B cell (primary cell): ENCODE results near the gene FLVCR1. TPM values are rescaled to one million over a fixed set of nuclear protein-coding genes. Genes with fewer than 3 reads are reported as not detected.

ENCODE experiments used
- ATAC-seq: fragments of 200-7000 bp; cut with Tn5 transposase; one replicate; pipeline ENCODE4 v1.10.0; 2021; ENCODE audit warnings: low read depth, mild to moderate bottlenecking, moderate number of reproducible peaks, moderate library complexity
- CTCF ChIA-PET: fragments of 350-600 bp; sonication (Branson Sonifier 250); formaldehyde crosslinking; loops from one replicate; lab custom pipeline; 2021; ENCODE audit warnings: antibody characterized with exemption, inconsistent platforms; lab: Charles Lee
- POLR2A ChIA-PET: fragments of 350-600 bp; sonication (Branson Sonifier 250); formaldehyde crosslinking; loops from one replicate; lab custom pipeline; 2021; ENCODE audit warnings: antibody characterized with exemption; lab: Charles Lee
- DNase-seq: peaks from one replicate; pipeline ENCODE4 v3.0.0; 2013
- H2AFZ ChIP-seq: 2 replicates; pipeline ENCODE4 v1.6.1; 2012; ENCODE audit warnings: mild to moderate bottlenecking, low read depth, low read length; ENCODE audit not compliant: insufficient read depth, poor library complexity, severe bottlenecking
- H3K27ac ChIP-seq, 2 donors: 1 replicate in 1 of 2; 2 replicates in 1 of 2; pipeline ENCODE4 v1.5.1; 2012 to 2013; ENCODE audit warnings: low read length in 2 of 2, mild to moderate bottlenecking in 2 of 2, moderate library complexity in 1 of 2
- H3K27me3 ChIP-seq, 4 experiments: fragments of 200-600 bp in 1 of 4; sonication (generic) in 1 of 4; replicated peaks in 1 of 4; 1 replicate in 2 of 4; 2 replicates in 2 of 4; pipeline versions ENCODE4 v1.6.1 to v1.7.0; 2013 to 2016; ENCODE audit warnings: low read length in 3 of 4, mild to moderate bottlenecking in 2 of 4, mixed read lengths in 1 of 4, moderate library complexity in 1 of 4; ENCODE audit not compliant: insufficient read depth in 4 of 4, control insufficient read depth in 3 of 4; ENCODE audit errors: control extremely low read depth in 1 of 4
- H3K36me3 ChIP-seq, 2 experiments: replicated peaks in 1 of 2; 1 replicate in 1 of 2; 2 replicates in 1 of 2; pipeline versions ENCODE4 v1.6.1 to v1.7.1; 2013; ENCODE audit warnings: low read length in 1 of 2; ENCODE audit not compliant: insufficient read depth in 2 of 2, control insufficient read depth in 1 of 2; ENCODE audit errors: control extremely low read depth in 1 of 2, extremely low read depth in 1 of 2
- H3K4me1 ChIP-seq, 2 donors: fragments of 200-600 bp in 1 of 2; sonication (generic) in 1 of 2; 1 replicate in 1 of 2; 2 replicates in 1 of 2; pipeline versions ENCODE4 v1.5.1 to v1.6.1; 2013 to 2017; ENCODE audit warnings: low read length in 2 of 2; ENCODE audit not compliant: control insufficient read depth in 2 of 2, insufficient read depth in 2 of 2
- H3K4me2 ChIP-seq: replicated peaks from 2 replicates; pipeline ENCODE3; 2012; ENCODE audit warnings: mild to moderate bottlenecking, low read depth, low read length; ENCODE audit not compliant: poor library complexity, severe bottlenecking
- H3K4me3 ChIP-seq, 5 experiments: fragments of 200-600 bp in 1 of 5; sonication (generic) in 1 of 5; 1 replicate in 3 of 5; 2 replicates in 2 of 5; pipeline versions ENCODE4 v1.5.1 to v1.7.0; 2011 to 2016; ENCODE audit warnings: low read length in 4 of 5, mild to moderate bottlenecking in 4 of 5, low read depth in 2 of 5, control low read depth in 1 of 5, moderate library complexity in 1 of 5; ENCODE audit not compliant: insufficient read depth in 1 of 5; ENCODE audit errors: control extremely low read depth in 1 of 5, extremely low read depth in 1 of 5
- H3K79me2 ChIP-seq: fragments of 200-600 bp; sonication (generic); one replicate; pipeline ENCODE4 v1.6.0; 2016; ENCODE audit warnings: low read length; ENCODE audit not compliant: control insufficient read depth, insufficient read depth
- H3K9ac ChIP-seq: fragments of 200-600 bp; sonication (generic); 2 replicates; pipeline ENCODE4 v1.6.1; 2017; ENCODE audit warnings: mild to moderate bottlenecking, low read length, moderate library complexity
- H3K9me3 ChIP-seq, 3 donors: one replicate each; pipeline versions ENCODE4 v1.6.1 to v1.7.1; 2013; ENCODE audit warnings: low read length in 2 of 3; ENCODE audit not compliant: control insufficient read depth in 2 of 3, insufficient read depth in 1 of 3; ENCODE audit errors: control extremely low read depth in 1 of 3
- H4K20me1 ChIP-seq: 2 replicates; pipeline ENCODE4 v1.6.0; 2012; ENCODE audit warnings: mild to moderate bottlenecking, low read length; ENCODE audit not compliant: insufficient read depth, control insufficient read depth, poor library complexity, severe bottlenecking
- H3K27ac Mint-ChIP-seq: one replicate; pipeline ENCODE4 v1.8.0; 2021; ENCODE audit warnings: mixed read lengths
- H3K27me3 Mint-ChIP-seq: one replicate; pipeline ENCODE4 v1.8.0; 2021; ENCODE audit warnings: mixed read lengths
- H3K4me1 Mint-ChIP-seq: one replicate; pipeline ENCODE4 v1.8.0; 2021; ENCODE audit warnings: mixed read lengths
- H3K4me3 Mint-ChIP-seq: one replicate; pipeline ENCODE4 v1.8.0; 2021; ENCODE audit warnings: mixed read lengths
- H3K9me3 Mint-ChIP-seq: one replicate; pipeline ENCODE4 v1.8.0; 2022; ENCODE audit warnings: mixed read lengths; ENCODE audit not compliant: insufficient read depth
- CTCF ChIP-seq: fragments of 200-600 bp; IDR thresholded peaks from one replicate; pipeline ENCODE4 v1.8.0; 2022; ENCODE audit warnings: antibody characterized with exemption, mild to moderate bottlenecking
- EZH2 ChIP-seq: IDR thresholded peaks from 2 replicates; pipeline ENCODE4 v1.6.1; 2012; ENCODE audit warnings: borderline replicate concordance, low read depth, mild to moderate bottlenecking, moderate library complexity, low read length; ENCODE audit not compliant: insufficient read depth, poor library complexity, severe bottlenecking
- WGBS: methylation state at CpG from one replicate; pipeline ENCODE4 v1.1.5; 2013; ENCODE audit warnings: missing lambda C conversion rate; ENCODE audit not compliant: insufficient coverage; 5-methylcytosine and 5-hydroxymethylcytosine counted together
- intact Hi-C: fragments of 100-400 bp; cut with micrococcal nuclease; formaldehyde crosslinking; loops from one replicate; pipeline ENCODE4 v1.10.0; 2022
- polyA plus RNA-seq: library from polyadenylated mRNA; depleted of rRNA; stranded (reverse); fragments of >200 nt; gene quantifications from 2 replicates; pipeline ENCODE4 v1.2.3, GENCODE V29; 2012
- total RNA-seq, 2 donors: library from RNA; stranded (reverse); fragments of 120-200 nt in 1 of 2; gene quantifications; 1 replicate in 1 of 2; 2 replicates in 1 of 2; pipeline versions ENCODE4 v1.2.3 to v1.2.4, GENCODE V29; 2013 to 2022

FLVCR1 gene
- total and polyA plus RNA-seq, 2 donors (not counting 1 experiment from before 2014, with no cell fraction given): 3.9 to 19.2 TPM

GRCh38 chr1:212920246-212920645 lies 62.2 kb downstream of the FLVCR1 start:
- no peak overlapping the region for H2AFZ ChIP-seq
- CTCF ChIA-PET: no interaction called here
- H3K27me3 Mint-ChIP-seq: peaks cover 17% of the 10 kb centered on the region

DNA sequence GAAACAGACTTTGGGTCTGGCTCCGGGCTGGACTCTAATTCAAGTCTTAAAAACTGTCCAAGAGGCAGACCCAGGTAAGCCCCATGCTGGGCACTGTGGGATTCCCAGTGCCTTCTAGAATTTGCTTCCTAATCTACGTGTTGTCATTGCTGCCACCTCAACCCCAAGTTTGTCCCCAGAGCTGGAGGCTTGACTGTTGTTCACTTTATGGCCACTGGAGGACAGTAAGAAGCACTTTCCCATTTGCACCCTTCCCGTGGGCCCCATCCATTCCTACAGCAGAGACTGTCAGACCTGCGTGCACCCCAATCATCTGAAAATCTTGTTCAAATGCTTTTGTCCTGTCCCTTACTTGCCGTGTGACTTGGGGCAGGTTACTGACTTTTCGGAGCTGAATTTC lies 62.8 kb downstream of the FLVCR1 start:
- H2AFZ ChIP-seq: no peak overlapping the region
- Mint-ChIP-seq H3K27me3 (peaks cover 17% of the 10 kb centered on the region), H3K4me1 (peaks cover 8% of the 10 kb centered on the region), H3K4me3 (no peak overlapping the region), H3K27ac (no peak overlapping the region), H3K9me3 (no peaks in the 10 kb centered on the region)
- POLR2A ChIA-PET: no interaction called here
- WGBS: 66% methylated on average over 6 of the region's 6 CpGs
- no peak overlapping the region for H3K4me3 ChIP-seq
- H3K4me2 ChIP-seq: no peak overlapping the region
- DNase-seq: no peak
- intact Hi-C loops: no loop called here
- H3K27ac ChIP-seq: no peak overlapping the region
- H3K27me3 ChIP-seq: peaks cover 0 to 5% (median 1%) of the 10 kb centered on the region in 4 experiments
- ATAC-seq: no peak
- no peaks in the 10 kb centered on the region for H3K9me3 ChIP-seq
- H4K20me1 ChIP-seq: no peaks in the 10 kb centered on the region
- TF ChIP-seq EZH2 (no peak), CTCF (no peak)
- CTCF ChIA-PET: no interaction called here
- H3K36me3 ChIP-seq: no peaks in the 10 kb centered on the region
- no peak overlapping the region for H3K9ac ChIP-seq
- H3K4me1 ChIP-seq: peaks cover 0 to 4% of the 10 kb centered on the region in 2 donors
- H3K79me2 ChIP-seq: no peaks in the 10 kb centered on the region

More at GRCh38 chr1:212920246-212920645, 62.2 kb downstream of the FLVCR1 start:
- H3K27me3 ChIP-seq: peaks cover 0 to 5% (median 1%) of the 10 kb centered on the region in 4 experiments
- H3K4me3 ChIP-seq: no peak overlapping the region
- TF ChIP-seq EZH2: no peak
- no peak for TF ChIP-seq CTCF
- H3K9ac ChIP-seq: no peak overlapping the region
- no peaks in the 10 kb centered on the region for H3K36me3 ChIP-seq
- Mint-ChIP-seq H3K4me1 (peaks cover 6% of the 10 kb centered on the region), H3K4me3 (no peak overlapping the region), H3K27ac (no peak overlapping the region), H3K9me3 (no peaks in the 10 kb centered on the region)
- no peaks in the 10 kb centered on the region for H3K79me2 ChIP-seq
- WGBS: 83% methylated on average over 5 of the region's 7 CpGs
- H3K27ac ChIP-seq: no peak overlapping the region
- no peak for ATAC-seq
- no peaks in the 10 kb centered on the region for H3K9me3 ChIP-seq
- intact Hi-C loops: no loop called here
- peaks cover 0 to 4% of the 10 kb centered on the region in 2 donors for H3K4me1 ChIP-seq
- no peaks in the 10 kb centered on the region for H4K20me1 ChIP-seq
- H3K4me2 ChIP-seq: no peak overlapping the region
- POLR2A ChIA-PET: no interaction called here
- DNase-seq: no peak
